Colonic mucosa (tissue), 4 donors: Measurements from ENCODE around the gene VWA5B2. TPM values are rescaled to one million over a fixed set of nuclear protein-coding genes. Genes with fewer than 3 reads are reported as not detected.

Experiments
- DNase-seq: peaks from one replicate; pipeline ENCODE4 v3.0.0-alpha.2; 2020
- H3K27ac ChIP-seq: fragments of 200-600 bp; one replicate; pipeline ENCODE4 v1.8.0; 2021
- H3K27me3 ChIP-seq: fragments of 200-600 bp; one replicate; pipeline ENCODE4 v1.8.0; 2021
- H3K36me3 ChIP-seq: fragments of 200-600 bp; one replicate; pipeline ENCODE4 v1.8.0; 2021
- H3K4me1 ChIP-seq: fragments of 200-600 bp; one replicate; pipeline ENCODE4 v1.8.0; 2021; ENCODE audit warnings: mild to moderate bottlenecking
- H3K4me3 ChIP-seq: fragments of 200-600 bp; one replicate; pipeline ENCODE4 v1.8.0; 2021
- H3K9ac ChIP-seq, 2 donors: one replicate each; pipeline ENCODE4 v1.7.0; 2013; ENCODE audit warnings: control low read depth in 2 of 2, low read depth in 2 of 2, low read length in 2 of 2
- H3K9me3 ChIP-seq: fragments of 200-600 bp; one replicate; pipeline ENCODE4 v1.8.0; 2021
- intact Hi-C: fragments of 100-400 bp; cut with DNase I; formaldehyde crosslinking; loops from one replicate; pipeline ENCODE4 v1.14.1; 2022
- total RNA-seq, 2 donors: library from RNA; stranded (reverse); fragmentation: NEBNext Ultra II Directional in 1 of 2; extraction: Animal tissue kit (Norgen Biotek cat#: 25700) in 1 of 2; gene quantifications; one replicate each; pipeline ENCODE4 v1.2.1, GENCODE V29; 2021
- TF ChIP-seq, protein P1 (sequence below): fragments of 200-600 bp; IDR thresholded peaks from one replicate; pipeline ENCODE4 v1.8.0; 2022; ENCODE audit warnings: antibody characterized with exemption, mild to moderate bottlenecking
- donor health status: healthy.
- donor health status: DM: no; HTN: no; CAD: no.
- donor health status: DM: no; HTN: no; CAD: no.

VWA5B2 gene
- total RNA-seq, 2 donors from 2014 or later, result 2.1 to 2.3 TPM

DNA sequence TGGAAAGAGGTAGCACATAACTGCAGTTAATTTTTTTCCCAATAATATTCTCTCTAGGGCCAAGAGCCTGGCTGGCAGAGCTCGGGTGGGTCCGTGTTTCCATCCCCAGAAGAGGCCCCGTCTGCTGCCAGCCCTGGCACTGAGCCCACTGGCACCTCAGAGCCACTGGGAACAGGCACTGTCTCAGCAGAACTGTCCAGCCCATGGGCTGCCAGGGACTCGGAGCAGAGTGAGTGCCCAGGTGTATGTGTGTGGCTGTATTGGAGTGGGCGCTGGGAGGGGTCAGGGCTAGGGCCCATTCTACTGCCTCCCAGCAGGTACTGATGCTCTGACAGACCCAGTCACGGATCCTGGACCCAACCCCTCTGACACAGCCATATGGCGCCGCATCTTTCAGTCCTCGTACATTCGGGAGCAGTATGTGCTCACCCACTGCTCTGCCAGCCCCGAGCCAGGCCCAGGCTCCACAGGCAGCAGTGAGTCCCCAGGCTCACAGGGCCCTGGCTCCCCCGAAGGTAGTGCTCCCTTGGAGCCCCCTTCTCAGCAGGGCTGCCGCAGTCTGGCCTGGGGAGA, 8.9 kb downstream of the VWA5B2 start:
- no peaks in the 10 kb centered on the region for H3K36me3 ChIP-seq
- TF ChIP-seq, protein P1, sequence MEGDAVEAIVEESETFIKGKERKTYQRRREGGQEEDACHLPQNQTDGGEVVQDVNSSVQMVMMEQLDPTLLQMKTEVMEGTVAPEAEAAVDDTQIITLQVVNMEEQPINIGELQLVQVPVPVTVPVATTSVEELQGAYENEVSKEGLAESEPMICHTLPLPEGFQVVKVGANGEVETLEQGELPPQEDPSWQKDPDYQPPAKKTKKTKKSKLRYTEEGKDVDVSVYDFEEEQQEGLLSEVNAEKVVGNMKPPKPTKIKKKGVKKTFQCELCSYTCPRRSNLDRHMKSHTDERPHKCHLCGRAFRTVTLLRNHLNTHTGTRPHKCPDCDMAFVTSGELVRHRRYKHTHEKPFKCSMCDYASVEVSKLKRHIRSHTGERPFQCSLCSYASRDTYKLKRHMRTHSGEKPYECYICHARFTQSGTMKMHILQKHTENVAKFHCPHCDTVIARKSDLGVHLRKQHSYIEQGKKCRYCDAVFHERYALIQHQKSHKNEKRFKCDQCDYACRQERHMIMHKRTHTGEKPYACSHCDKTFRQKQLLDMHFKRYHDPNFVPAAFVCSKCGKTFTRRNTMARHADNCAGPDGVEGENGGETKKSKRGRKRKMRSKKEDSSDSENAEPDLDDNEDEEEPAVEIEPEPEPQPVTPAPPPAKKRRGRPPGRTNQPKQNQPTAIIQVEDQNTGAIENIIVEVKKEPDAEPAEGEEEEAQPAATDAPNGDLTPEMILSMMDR, result no peak
- H3K4me3 ChIP-seq, result no peak overlapping the region
- no peaks in the 10 kb centered on the region for H3K4me1 ChIP-seq
- intact Hi-C loops, result no loop called here
- no peak overlapping the region for H3K27ac ChIP-seq
- H3K9me3 ChIP-seq, result no peaks in the 10 kb centered on the region
- no peak for DNase-seq
- no peaks in the 10 kb centered on the region for H3K27me3 ChIP-seq
- no peak overlapping the region for H3K9ac ChIP-seq

DNA sequence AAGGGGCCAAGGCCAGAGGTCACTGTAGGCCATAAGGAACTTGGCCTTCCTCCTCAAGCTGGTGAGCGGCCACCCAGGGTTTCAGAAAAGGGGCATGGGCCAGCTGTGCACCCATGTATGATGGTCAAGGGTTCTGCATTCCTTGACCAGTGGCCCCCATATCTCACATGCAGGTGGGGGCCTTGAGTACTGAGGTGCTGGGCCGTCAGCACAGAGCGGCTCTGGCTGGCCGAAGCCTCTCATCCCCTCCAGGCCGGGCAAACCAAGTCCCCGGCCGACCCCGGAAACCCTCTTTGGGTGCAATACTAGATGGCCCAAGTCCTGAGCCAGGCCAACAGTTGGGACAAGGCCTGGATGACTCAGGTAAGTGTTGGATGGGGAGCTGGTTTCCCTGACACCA, 9.8 kb downstream of the VWA5B2 start:
- H3K27me3 ChIP-seq, result no peaks in the 10 kb centered on the region
- no peak for DNase-seq
- no peak overlapping the region for H3K4me3 ChIP-seq
- intact Hi-C loops, result no loop called here
- TF ChIP-seq, protein P1, result no peak
- no peaks in the 10 kb centered on the region for H3K9me3 ChIP-seq
- no peak overlapping the region for H3K27ac ChIP-seq
- H3K36me3 ChIP-seq, result no peaks in the 10 kb centered on the region
- H3K4me1 ChIP-seq, result no peaks in the 10 kb centered on the region
- no peak overlapping the region for H3K9ac ChIP-seq

DNA sequence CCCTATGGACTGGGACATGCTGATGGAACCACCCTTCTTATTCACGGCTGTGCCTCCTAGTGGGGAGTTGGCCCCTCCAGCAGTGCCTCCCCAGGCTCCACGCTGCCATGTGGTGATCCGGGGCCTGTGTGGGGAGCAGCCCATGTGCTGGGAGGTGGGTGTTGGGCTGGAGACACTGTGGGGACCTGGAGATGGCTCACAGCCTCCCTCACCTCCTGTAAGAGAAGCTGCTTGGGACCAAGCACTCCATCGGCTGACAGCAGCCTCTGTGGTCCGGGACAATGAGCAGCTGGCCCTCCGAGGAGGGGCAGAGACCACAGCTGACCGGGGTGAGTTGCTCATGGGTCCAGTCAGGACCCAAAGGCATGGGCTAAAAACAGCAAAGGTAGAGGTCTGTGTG, 10.3 kb downstream of the VWA5B2 start:
- intact Hi-C loops, result loop anchor here (5.0 kb wide), 2 partner anchors 97 to 342 kb away; no protein-coding TSS in a partner anchor
- H3K27me3 ChIP-seq, result no peaks in the 10 kb centered on the region
- no peaks in the 10 kb centered on the region for H3K9me3 ChIP-seq
- TF ChIP-seq, protein P1, result no peak
- no peak for DNase-seq
- H3K4me3 ChIP-seq, result no peak overlapping the region
- no peaks in the 10 kb centered on the region for H3K36me3 ChIP-seq
- H3K27ac ChIP-seq, result no peak overlapping the region
- H3K9ac ChIP-seq, result no peak overlapping the region
- H3K4me1 ChIP-seq, result no peaks in the 10 kb centered on the region

DNA sequence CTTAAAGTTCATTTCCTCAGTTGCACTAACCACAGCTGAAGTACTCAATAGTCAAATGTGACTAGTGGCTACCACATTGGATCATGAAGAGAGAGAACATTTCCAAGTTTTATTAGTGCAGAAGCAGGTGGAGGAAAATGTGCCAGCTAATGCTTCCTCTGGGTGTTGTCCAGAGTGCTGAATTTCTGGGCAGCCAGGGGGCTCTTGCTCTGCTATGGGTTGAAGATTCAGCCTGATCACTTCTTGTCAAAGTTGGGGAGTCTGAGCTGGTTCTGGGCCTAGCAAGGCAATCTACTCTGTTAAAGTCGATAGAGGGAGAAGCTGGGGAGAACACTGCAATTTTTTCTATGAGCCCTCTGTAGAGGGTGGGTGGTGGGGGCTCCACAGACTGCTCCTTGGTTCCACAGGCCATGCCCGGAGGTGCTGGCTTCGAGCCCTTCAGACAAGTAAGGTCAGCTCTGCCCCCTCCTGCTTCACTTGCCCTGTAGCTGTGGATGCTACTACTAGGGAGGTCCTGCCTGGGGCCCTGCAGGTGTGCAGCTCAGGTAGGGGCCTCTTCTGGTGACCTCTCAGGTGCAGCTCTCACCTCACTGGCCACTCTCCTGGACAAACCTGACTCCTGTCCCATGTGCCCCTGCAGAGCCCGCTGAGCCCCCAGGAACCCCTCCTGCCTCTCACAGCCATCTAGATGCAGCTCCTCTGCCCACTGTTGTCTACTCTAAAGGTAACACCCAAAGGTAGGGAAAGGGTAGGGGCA, 11.2 kb downstream of the VWA5B2 start:
- H3K9me3 ChIP-seq, result no peaks in the 10 kb centered on the region
- no peak for DNase-seq
- TF ChIP-seq, protein P1, result no peak
- H3K27me3 ChIP-seq, result no peaks in the 10 kb centered on the region
- no peaks in the 10 kb centered on the region for H3K4me1 ChIP-seq
- intact Hi-C loops, result loop anchor here (5.0 kb wide), 2 partner anchors 98 to 343 kb away; no protein-coding TSS in a partner anchor
- peak overlapping the region; percentile 32 for H3K4me3 ChIP-seq
- H3K36me3 ChIP-seq, result no peaks in the 10 kb centered on the region
- H3K9ac ChIP-seq, result no peak overlapping the region
- H3K27ac ChIP-seq, result no peak overlapping the region

DNA sequence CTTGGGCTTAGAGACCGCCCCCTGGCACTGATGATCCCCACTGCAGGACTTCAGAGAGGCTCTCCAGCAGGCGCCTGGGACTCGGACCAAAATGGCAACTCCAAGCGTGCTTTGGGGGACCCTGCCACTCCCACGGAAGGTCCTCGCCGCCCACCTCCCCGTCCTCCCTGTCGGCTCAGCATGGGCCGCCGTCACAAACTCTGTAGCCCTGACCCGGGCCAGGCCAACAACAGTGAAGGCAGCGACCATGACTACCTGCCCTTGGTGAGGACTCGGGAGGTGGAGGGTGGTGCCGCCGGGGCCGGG, 11.7 kb downstream of the VWA5B2 start:
- no peak for DNase-seq
- H3K9me3 ChIP-seq, result no peaks in the 10 kb centered on the region
- intact Hi-C loops, result loop anchor here (5.0 kb wide), 2 partner anchors 99 to 344 kb away; no protein-coding TSS in a partner anchor
- no peak overlapping the region for H3K27ac ChIP-seq
- TF ChIP-seq, protein P1, result no peak
- peak overlapping the region in 1 of 2 donors; percentile 14 for H3K9ac ChIP-seq
- peak overlapping the region; percentile 32 for H3K4me3 ChIP-seq
- H3K36me3 ChIP-seq, result no peaks in the 10 kb centered on the region
- H3K4me1 ChIP-seq, result no peaks in the 10 kb centered on the region
- no peaks in the 10 kb centered on the region for H3K27me3 ChIP-seq
